ENCODE measurements around the gene MYO6. TPM values are rescaled to one million over a fixed set of nuclear protein-coding genes. Genes with fewer than 3 reads are reported as not detected.

The MYO6 gene
- total and polyA plus RNA-seq, 2 of the 8 experiments (the other 6 are each of a cell fraction or from before 2014, with no cell fraction given) = 8.3 to 21.9 TPM

DNA sequence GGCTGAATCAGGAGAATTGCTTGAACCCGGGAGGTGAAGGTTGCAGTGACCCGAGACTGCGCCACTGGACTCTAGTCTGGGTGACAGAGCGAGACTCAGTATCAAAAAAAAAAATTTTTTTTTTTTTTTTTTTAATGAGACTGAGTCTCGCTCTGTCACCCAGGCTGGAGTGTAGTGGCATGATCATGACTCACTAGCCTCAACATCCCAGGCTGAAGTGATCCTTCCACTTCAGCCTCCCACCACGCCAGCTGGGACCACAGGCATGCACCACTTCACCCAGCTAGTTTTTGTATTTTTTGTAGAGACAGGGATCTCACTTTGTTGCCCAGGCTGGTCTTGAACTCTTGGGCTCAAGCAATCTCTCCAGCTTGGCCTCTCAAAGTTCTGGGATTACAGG, 53.3 kb downstream of the MYO6 start:
- POLR2A ChIA-PET (ENCODE audit: partially characterized antibody) = interaction anchor here (0.6 kb wide), 2 partner anchors 205 to 576 kb away, joined by 3 to 4 read pairs; no protein-coding TSS in a partner anchor
- Histone ChIP-seq H3K4ac (replicated peaks; ENCODE audit: insufficient read length, low read depth, low read length) (no peak overlapping the region), H3K14ac (ENCODE audit: insufficient read length) (no peak overlapping the region), H3K27ac (ENCODE audit: low read depth, low read length) (no peak overlapping the region), H3K9ac (replicated peaks in 1 of 4; ENCODE audit: extremely low read depth in 1 of 4, low read depth in 3 of 4, low read length in 3 of 4) (no peak overlapping the region), H3K4me1 (replicated peaks in 1 of 4; ENCODE audit: control insufficient read depth in 3 of 4, insufficient read depth in 4 of 4, low read length in 3 of 4) (peaks cover 0 to 3% (median 2%) of the 10 kb centered on the region in 4 experiments; a peak in 2 of 7 replicates), H3K18ac (ENCODE audit: extremely low read depth, low read length) (no peak overlapping the region), H2BK15ac (ENCODE audit: low read length) (no peak overlapping the region), H3K4me2 (ENCODE audit: insufficient read depth in 1 of 2, low read depth in 2 of 2, low read length in 2 of 2) (no peak overlapping the region), H2AFZ (ENCODE audit: low read length) (no peak overlapping the region), H4K20me1 (replicated peaks in 1 of 2; ENCODE audit: control insufficient read depth in 1 of 2, insufficient read depth in 2 of 2, low read length in 2 of 2) (no peaks in the 10 kb centered on the region), H3K9me3 (ENCODE audit: insufficient read depth in 2 of 2, low read depth in 1 of 2, low read length in 1 of 2) (peaks cover 2 to 6% of the 10 kb centered on the region in 2 experiments; a peak in 1 of 4 replicates), H3K36me3 (ENCODE audit: control insufficient read depth in 2 of 4, insufficient read depth in 4 of 4, low read length in 3 of 4) (no peaks in the 10 kb centered on the region), H4K8ac (ENCODE audit: extremely low read depth, insufficient read depth, low read length) (no peak overlapping the region), H2BK120ac (replicated peaks; ENCODE audit: low read depth, low read length) (no peak overlapping the region), H2BK20ac (ENCODE audit: low read length) (no peak overlapping the region), H2AK5ac (ENCODE audit: low read depth, low read length) (no peak overlapping the region), H3K23ac (ENCODE audit: insufficient read length) (no peak overlapping the region), H4K5ac (ENCODE audit: insufficient read length, low read depth, low read length) (no peak overlapping the region), H3K79me1 (ENCODE audit: low read depth, low read length) (no peaks in the 10 kb centered on the region), H3K23me2 (ENCODE audit: low read depth, low read length) (no peaks in the 10 kb centered on the region), H3K27me3 (replicated peaks in 1 of 4; ENCODE audit: control insufficient read depth in 3 of 4, extremely low read depth in 1 of 4, insufficient read depth in 3 of 4, low read length in 3 of 4) (no peaks in the 10 kb centered on the region), H4K91ac (replicated peaks; ENCODE audit: insufficient read length, low read length) (no peak overlapping the region), H2BK5ac (ENCODE audit: low read depth, low read length) (no peak overlapping the region), H2BK12ac (ENCODE audit: low read depth, low read length) (no peak overlapping the region), H3K4me3 (ENCODE audit: extremely low read depth in 1 of 4, insufficient read depth in 2 of 4, low read depth in 3 of 4, low read length in 4 of 4) (no peak overlapping the region), H3K56ac (replicated peaks; ENCODE audit: insufficient read length, low read depth, low read length) (no peak overlapping the region), H3K79me2 (ENCODE audit: control insufficient read depth in 1 of 2, insufficient read depth in 2 of 2, low read length in 2 of 2) (no peaks in the 10 kb centered on the region)
- 95% methylated on average over 5 of the region's 6 CpGs; no CpG with 5 or more reads in 1 of the 2 experiments for WGBS, 2 experiments (ENCODE audit: extremely low coverage in 1 of 2, insufficient coverage in 1 of 2, insufficient read length in 1 of 2, insufficient replicate concordance in 2 of 2, low coverage in 1 of 2, low lambda C conversion rate in 2 of 2, missing lambda C conversion rate in 1 of 2)
- FAIRE-seq = no peak
- TF ChIP-seq SAP30 (IDR thresholded peaks at IDR 0.05; ENCODE audit: insufficient read depth, insufficient replicate concordance, low read length) (no peak), NRF1 (IDR thresholded peaks at IDR 0.05; ENCODE audit: low read depth, low read length) (no peak), ASH2L (IDR thresholded peaks at IDR 0.05; ENCODE audit: low read length) (no peak), POLR2A (IDR thresholded peaks at IDR 0.05; ENCODE audit: control extremely low read depth in 1 of 2, low read depth in 2 of 2, low read length in 2 of 2) (no peak)
- TF ChIP-seq, protein P1, sequence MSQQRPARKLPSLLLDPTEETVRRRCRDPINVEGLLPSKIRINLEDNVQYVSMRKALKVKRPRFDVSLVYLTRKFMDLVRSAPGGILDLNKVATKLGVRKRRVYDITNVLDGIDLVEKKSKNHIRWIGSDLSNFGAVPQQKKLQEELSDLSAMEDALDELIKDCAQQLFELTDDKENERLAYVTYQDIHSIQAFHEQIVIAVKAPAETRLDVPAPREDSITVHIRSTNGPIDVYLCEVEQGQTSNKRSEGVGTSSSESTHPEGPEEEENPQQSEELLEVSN (IDR thresholded peaks at IDR 0.05) = no peak
- CTCF ChIA-PET (ENCODE audit: partially characterized antibody) = no interaction called here
- DNase-seq (ENCODE audit: low read depth in 1 of 2, low spot score in 2 of 2) = no peak

Measured in H1 (cell line).